ENCODE data around the gene HRC.

Gene HRC

GRCh38 chr19:49103331-49104085 lies 51.7 kb downstream of the HRC start:
- Histone ChIP-seq H3K9ac (ENCODE audit: low read length) (no peak overlapping the region), H3K4me3 (ENCODE audit: low read length) (no peak overlapping the region), H3K9me2 (replicated peaks; ENCODE audit: insufficient read depth, low read length) (no peaks in the 10 kb centered on the region), H3K27me3 (replicated peaks; ENCODE audit: insufficient read depth, low read length) (no peaks in the 10 kb centered on the region), H3K4me1 (ENCODE audit: low read length) (no peaks in the 10 kb centered on the region), H4K20me1 (ENCODE audit: insufficient read depth, low read length) (no peaks in the 10 kb centered on the region; the same call in 1 of the 2 replicates), H3F3A (ENCODE audit: insufficient read depth, low read length) (peaks cover 9% of the 10 kb centered on the region; the same call in 1 of the 2 replicates), H3K4me2 (ENCODE audit: low read depth, low read length) (no peak overlapping the region), H3K79me2 (ENCODE audit: low read length) (peaks cover 28% of the 10 kb centered on the region), H3K27ac (ENCODE audit: low read length) (no peak overlapping the region), H2AFZ (ENCODE audit: low read length) (no peak overlapping the region), H3K36me3 (replicated peaks; ENCODE audit: insufficient read depth, low read length) (peaks cover 12% of the 10 kb centered on the region), H3K9me3 (replicated peaks; ENCODE audit: insufficient read depth, low read length) (no peaks in the 10 kb centered on the region)
- DNase-seq = no peak
- TF ChIP-seq CTCF (IDR thresholded peaks at IDR 0.05; ENCODE audit: low read length) (no peak), EZH2phosphoT487 (IDR thresholded peaks at IDR 0.05; ENCODE audit: low read length) (no peak)

DNA sequence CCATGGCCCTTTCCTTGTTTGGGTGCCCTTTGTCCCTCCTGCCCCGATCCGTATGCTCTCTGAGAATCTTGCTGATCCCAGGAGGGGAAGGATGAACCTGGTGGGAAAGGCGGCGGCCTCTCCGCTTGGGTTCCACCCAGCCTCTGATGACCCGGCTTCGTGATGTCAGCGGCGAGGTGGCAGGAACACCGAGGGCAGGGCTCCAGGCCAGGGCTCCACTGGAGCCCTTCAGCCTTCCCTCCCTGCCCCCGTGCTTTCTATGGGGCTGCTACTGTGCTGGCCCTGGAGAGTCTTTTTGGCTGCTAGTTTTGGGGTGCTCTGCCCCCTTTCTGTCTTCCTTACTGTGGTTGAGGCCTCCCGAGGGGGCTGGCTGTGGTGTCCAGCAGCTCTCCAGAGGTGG lies 52.9 kb downstream of the HRC start:
- Histone ChIP-seq H3F3A (ENCODE audit: insufficient read depth, low read length) (peaks cover 12% of the 10 kb centered on the region; the same call in 1 of the 2 replicates), H3K79me2 (ENCODE audit: low read length) (peaks cover 40% of the 10 kb centered on the region), H4K20me1 (ENCODE audit: insufficient read depth, low read length) (peaks cover 1% of the 10 kb centered on the region; the same call in 1 of the 2 replicates), H3K27me3 (replicated peaks; ENCODE audit: insufficient read depth, low read length) (no peaks in the 10 kb centered on the region), H3K4me3 (ENCODE audit: low read length) (no peak overlapping the region), H3K4me1 (ENCODE audit: low read length) (no peaks in the 10 kb centered on the region), H3K9me2 (replicated peaks; ENCODE audit: insufficient read depth, low read length) (no peaks in the 10 kb centered on the region), H3K4me2 (ENCODE audit: low read depth, low read length) (no peak overlapping the region), H3K36me3 (replicated peaks; ENCODE audit: insufficient read depth, low read length) (peaks cover 17% of the 10 kb centered on the region), H3K27ac (ENCODE audit: low read length) (no peak overlapping the region), H2AFZ (ENCODE audit: low read length) (no peak overlapping the region), H3K9ac (ENCODE audit: low read length) (no peak overlapping the region), H3K9me3 (replicated peaks; ENCODE audit: insufficient read depth, low read length) (no peaks in the 10 kb centered on the region)
- DNase-seq = no peak
- TF ChIP-seq EZH2phosphoT487 (IDR thresholded peaks at IDR 0.05; ENCODE audit: low read length) (no peak), CTCF (IDR thresholded peaks at IDR 0.05; ENCODE audit: low read length) (no peak), EZH2 (optimal IDR thresholded peaks at IDR 0.05; ENCODE audit: low read depth, low read length) (no peak)

All from MM.1S (cell line).